ENCODE data around the gene CALHM2. TPM values are rescaled to one million over a fixed set of nuclear protein-coding genes. Genes with fewer than 3 reads are reported as not detected.

CALHM2 gene
- total and polyA plus RNA-seq, 2 donors (not counting 1 experiment from before 2014, with no cell fraction given) = 35.8 to 37.2 TPM

- TF ChIP-seq, protein P1, sequence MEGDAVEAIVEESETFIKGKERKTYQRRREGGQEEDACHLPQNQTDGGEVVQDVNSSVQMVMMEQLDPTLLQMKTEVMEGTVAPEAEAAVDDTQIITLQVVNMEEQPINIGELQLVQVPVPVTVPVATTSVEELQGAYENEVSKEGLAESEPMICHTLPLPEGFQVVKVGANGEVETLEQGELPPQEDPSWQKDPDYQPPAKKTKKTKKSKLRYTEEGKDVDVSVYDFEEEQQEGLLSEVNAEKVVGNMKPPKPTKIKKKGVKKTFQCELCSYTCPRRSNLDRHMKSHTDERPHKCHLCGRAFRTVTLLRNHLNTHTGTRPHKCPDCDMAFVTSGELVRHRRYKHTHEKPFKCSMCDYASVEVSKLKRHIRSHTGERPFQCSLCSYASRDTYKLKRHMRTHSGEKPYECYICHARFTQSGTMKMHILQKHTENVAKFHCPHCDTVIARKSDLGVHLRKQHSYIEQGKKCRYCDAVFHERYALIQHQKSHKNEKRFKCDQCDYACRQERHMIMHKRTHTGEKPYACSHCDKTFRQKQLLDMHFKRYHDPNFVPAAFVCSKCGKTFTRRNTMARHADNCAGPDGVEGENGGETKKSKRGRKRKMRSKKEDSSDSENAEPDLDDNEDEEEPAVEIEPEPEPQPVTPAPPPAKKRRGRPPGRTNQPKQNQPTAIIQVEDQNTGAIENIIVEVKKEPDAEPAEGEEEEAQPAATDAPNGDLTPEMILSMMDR (conservative IDR thresholded peaks at IDR 0.05 in 1 of 2, IDR thresholded peaks at IDR 0.05 in 1 of 2; ENCODE audit: low read depth in 1 of 2, low read length in 2 of 2) = no peak
- TF ChIP-seq EZH2 (IDR thresholded peaks at IDR 0.05; ENCODE audit: low read length, missing control alignments) = no peak
- no peaks in the 10 kb centered on the region for H3K9me3 ChIP-seq (ENCODE audit: control insufficient read depth, insufficient read depth, low read depth, low read length)
These were observed 47.7 kb upstream of the CALHM2 start for GRCh38 chr10:103499881-103500280.

GRCh38 chr10:103498936-103499638, 46.9 kb upstream of the CALHM2 start:
- Histone ChIP-seq H3K27ac (ENCODE audit: insufficient read depth, low read length) (no peak overlapping the region), H3K4me1 (ENCODE audit: control insufficient read depth, extremely low read depth, insufficient read depth, low read length) (no peaks in the 10 kb centered on the region), H2AFZ (ENCODE audit: low read length) (no peak overlapping the region), H4K20me1 (ENCODE audit: control insufficient read depth, extremely low read depth, insufficient read depth, low read length) (no peaks in the 10 kb centered on the region), H3K4me2 (ENCODE audit: extremely low read depth, insufficient read depth, low read length) (no peak overlapping the region), H3K36me3 (ENCODE audit: control insufficient read depth, insufficient read depth, low read length) (no peaks in the 10 kb centered on the region), H3K79me2 (ENCODE audit: control insufficient read depth, insufficient read depth, low read length) (no peaks in the 10 kb centered on the region), H3K4me3 (replicated peaks in 1 of 4; ENCODE audit: control extremely low read depth in 1 of 4, insufficient read depth in 1 of 4, low read depth in 3 of 4, low read length in 4 of 4) (no peak overlapping the region), H3K9me3 (ENCODE audit: control insufficient read depth, insufficient read depth, low read depth, low read length) (no peaks in the 10 kb centered on the region), H3K27me3 (ENCODE audit: control insufficient read depth, insufficient read depth, low read length) (peaks cover 52% of the 10 kb centered on the region), H3K9ac (ENCODE audit: insufficient read depth, low read length) (no peak overlapping the region)
- no peak for DNase-seq (ENCODE audit: low read depth in 2 of 2)
- TF ChIP-seq, protein P1 (conservative IDR thresholded peaks at IDR 0.05 in 1 of 2, IDR thresholded peaks at IDR 0.05 in 1 of 2; ENCODE audit: low read depth in 1 of 2, low read length in 2 of 2) = no peak
- TF ChIP-seq EZH2 (IDR thresholded peaks at IDR 0.05; ENCODE audit: low read length, missing control alignments) = no peak

More at GRCh38 chr10:103499881-103500280, 47.7 kb upstream of the CALHM2 start:
- DNase-seq (ENCODE audit: low read depth in 2 of 2) = peak in 1 of 2 donors; percentile 38
- H3K4me2 ChIP-seq (ENCODE audit: extremely low read depth, insufficient read depth, low read length) = no peak overlapping the region
- no peak overlapping the region for H3K27ac ChIP-seq (ENCODE audit: insufficient read depth, low read length)
- H2AFZ ChIP-seq (ENCODE audit: low read length) = no peak overlapping the region
- H3K9ac ChIP-seq (ENCODE audit: insufficient read depth, low read length) = no peak overlapping the region
- no peaks in the 10 kb centered on the region for H3K79me2 ChIP-seq (ENCODE audit: control insufficient read depth, insufficient read depth, low read length)
- H3K4me1 ChIP-seq (ENCODE audit: control insufficient read depth, extremely low read depth, insufficient read depth, low read length) = no peaks in the 10 kb centered on the region
- H3K27me3 ChIP-seq (ENCODE audit: control insufficient read depth, insufficient read depth, low read length) = peaks cover 44% of the 10 kb centered on the region
- no peaks in the 10 kb centered on the region for H4K20me1 ChIP-seq (ENCODE audit: control insufficient read depth, extremely low read depth, insufficient read depth, low read length)
- no peaks in the 10 kb centered on the region for H3K36me3 ChIP-seq (ENCODE audit: control insufficient read depth, insufficient read depth, low read length)
- H3K4me3 ChIP-seq (replicated peaks in 1 of 4; ENCODE audit: control extremely low read depth in 1 of 4, insufficient read depth in 1 of 4, low read depth in 3 of 4, low read length in 4 of 4) = no peak overlapping the region

DNA sequence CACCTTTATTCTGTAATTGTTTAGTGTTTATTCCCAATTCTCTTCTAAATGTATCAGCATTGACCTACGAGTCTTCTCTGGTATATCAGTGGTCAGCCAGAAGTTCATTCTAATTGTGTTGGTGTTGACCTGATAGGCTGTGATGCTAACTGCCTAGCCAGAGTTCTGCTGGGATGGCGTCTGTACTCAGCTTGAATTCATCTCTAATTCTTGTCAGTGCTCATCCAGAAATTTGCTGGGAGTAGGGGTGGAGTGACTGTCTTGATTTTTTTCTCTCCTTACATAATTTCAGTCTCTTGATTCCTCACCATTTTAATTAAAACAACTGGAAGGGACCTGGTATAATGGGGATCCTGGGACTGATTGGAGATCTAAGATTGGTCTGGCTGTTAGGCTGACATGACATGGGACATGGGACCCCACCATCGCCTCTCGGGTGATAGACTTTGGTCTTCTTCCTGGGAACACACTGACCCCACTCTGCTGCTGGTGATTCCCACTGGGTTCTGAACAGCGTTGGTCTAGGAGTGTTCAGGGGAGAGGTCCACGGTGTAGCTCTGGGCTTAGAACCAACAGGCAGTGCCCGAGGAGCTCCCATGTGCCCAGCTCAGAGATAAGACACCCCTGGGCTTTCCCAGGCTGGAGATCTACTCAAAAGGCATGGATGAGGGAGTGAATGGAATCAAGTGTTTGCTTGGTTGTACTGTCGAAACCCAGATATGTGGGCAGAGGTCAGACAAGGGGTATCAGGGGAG, 45.2 kb upstream of the CALHM2 start:
- Histone ChIP-seq H4K20me1 (ENCODE audit: control insufficient read depth, extremely low read depth, insufficient read depth, low read length) (no peaks in the 10 kb centered on the region), H3K36me3 (ENCODE audit: control insufficient read depth, insufficient read depth, low read length) (no peaks in the 10 kb centered on the region), H3K79me2 (ENCODE audit: control insufficient read depth, insufficient read depth, low read length) (no peaks in the 10 kb centered on the region), H2AFZ (ENCODE audit: low read length) (no peak overlapping the region), H3K9me3 (ENCODE audit: control insufficient read depth, insufficient read depth, low read depth, low read length) (no peaks in the 10 kb centered on the region), H3K27ac (ENCODE audit: insufficient read depth, low read length) (no peak overlapping the region), H3K4me2 (ENCODE audit: extremely low read depth, insufficient read depth, low read length) (no peak overlapping the region), H3K9ac (ENCODE audit: insufficient read depth, low read length) (no peak overlapping the region), H3K4me1 (ENCODE audit: control insufficient read depth, extremely low read depth, insufficient read depth, low read length) (peaks cover 7% of the 10 kb centered on the region), H3K4me3 (replicated peaks in 1 of 4; ENCODE audit: control extremely low read depth in 1 of 4, insufficient read depth in 1 of 4, low read depth in 3 of 4, low read length in 4 of 4) (no peak overlapping the region), H3K27me3 (ENCODE audit: control insufficient read depth, insufficient read depth, low read length) (peaks cover 60% of the 10 kb centered on the region)
- TF ChIP-seq, protein P1 (conservative IDR thresholded peaks at IDR 0.05 in 1 of 2, IDR thresholded peaks at IDR 0.05 in 1 of 2; ENCODE audit: low read depth in 1 of 2, low read length in 2 of 2) = no peak
- no peak for TF ChIP-seq EZH2 (IDR thresholded peaks at IDR 0.05; ENCODE audit: low read length, missing control alignments)
- DNase-seq (ENCODE audit: low read depth in 2 of 2) = no peak

All from fibroblast of lung (primary cell).